K562 (cell line): ENCODE data around the gene RNF26. TPM values are rescaled to one million over a fixed set of nuclear protein-coding genes. Genes with fewer than 3 reads are reported as not detected.

ENCODE experiments used
- BCOR ChIP-seq: fragments of 450-650 bp; IDR thresholded peaks from 2 replicates; pipeline ENCODE4 v1.6.1; 2016
- CXXC5 ChIP-seq: fragments of 250-450 bp; sonication (Bioruptor Pico); IDR thresholded peaks from 2 replicates; pipeline ENCODE4 v1.8.0; 2022; ENCODE audit warnings: inconsistent platforms, mild to moderate bottlenecking, moderate library complexity
- EP400 ChIP-seq: fragments of 450-650 bp; IDR thresholded peaks from 2 replicates; pipeline ENCODE4 v1.6.1; 2017; ENCODE audit warnings: antibody characterized with exemption, mild to moderate bottlenecking, moderate library complexity
- GABPB1 ChIP-seq: sonication (generic); formaldehyde crosslinking; IDR thresholded peaks from 2 replicates; pipeline ENCODE4 v1.8.0; 2022; ENCODE audit warnings: mild to moderate bottlenecking, missing genetic modification reagents
- GTF2F1 ChIP-seq: IDR thresholded peaks from 2 replicates; pipeline ENCODE4 v1.6.1; 2011; ENCODE audit warnings: low read depth, low read length, improper control_type of control experiment
- HDAC1 ChIP-seq, 2 experiments: fragments of 450-650 bp; IDR thresholded peaks; 2 replicates each; pipeline ENCODE4 v1.6.1; 2016 to 2017; ENCODE audit warnings: inconsistent platforms in 1 of 2, mild to moderate bottlenecking in 1 of 2, moderate library complexity in 1 of 2
- NRF1 ChIP-seq, 2 experiments: fragments of 450-650 bp; IDR thresholded peaks in 1 of 2; conservative IDR thresholded peaks in 1 of 2; 2 replicates each; pipeline ENCODE4 v1.6.1; 2014; ENCODE audit warnings: mild to moderate bottlenecking in 2 of 2
- PYGO2 ChIP-seq: fragments of 450-650 bp; IDR thresholded peaks from 2 replicates; pipeline ENCODE4 v1.6.1; 2016; ENCODE audit warnings: mild to moderate bottlenecking, missing genetic modification characterization, moderate library complexity, missing compliant biosample characterization
- RBM25 ChIP-seq: fragments of 200-400 bp; formaldehyde crosslinking; IDR thresholded peaks from 2 replicates; pipeline ENCODE4 v1.6.1; 2018; ENCODE audit warnings: low read length, low read depth, moderate library complexity; ENCODE audit not compliant: severe bottlenecking
- RFX1 ChIP-seq: fragments of 450-650 bp; IDR thresholded peaks from 2 replicates; pipeline ENCODE4 v1.6.1; 2016; ENCODE audit warnings: mild to moderate bottlenecking, moderate library complexity
- YY1 ChIP-seq, 3 experiments: IDR thresholded peaks; 2 replicates each; pipeline ENCODE4 v1.6.1; 2011; ENCODE audit warnings: low read length in 2 of 3, mild to moderate bottlenecking in 2 of 3, moderate library complexity in 2 of 3, borderline replicate concordance in 1 of 3, control low read depth in 1 of 3, low read depth in 1 of 3; ENCODE audit not compliant: insufficient read depth in 3 of 3, insufficient replicate concordance in 2 of 3, control insufficient read depth in 1 of 3, insufficient read length in 1 of 3; ENCODE audit errors: extremely low read depth in 1 of 3
- polyA plus RNA-seq, 8 experiments: library from polyadenylated mRNA; depleted of rRNA in 4 of 8; stranded (reverse) in 5 of 8; unstranded in 3 of 8; fragments of >200 nt; fragmentation: Nextera tagmentation in 2 of 8; fragmentation: Illumina TruSeq in 1 of 8; extraction: Ambion mirVana in 2 of 8; extraction: Trizol in 1 of 8; gene quantifications; 2 replicates each; pipeline versions ENCODE4 v1.2.1 to v1.2.3, GENCODE V29; 2011 to 2014; ENCODE audit warnings: inconsistent platforms in 1 of 8, missing spikeins in 1 of 8
- total RNA-seq, 7 experiments: library from RNA; depleted of rRNA in 6 of 7; stranded (reverse); fragments of >200 nt in 6 of 7; fragmentation: Illumina TruSeq in 2 of 7; extraction: Trizol in 2 of 7; gene quantifications; 2 replicates each; pipeline versions ENCODE4 v1.2.1 to v1.2.3, GENCODE V29; 2011 to 2021; ENCODE audit warnings: low replicate concordance in 1 of 7
- TF ChIP-seq, protein P1 (sequence below): fragments of 450-650 bp; IDR thresholded peaks from 2 replicates; pipeline ENCODE4 v1.6.1; 2018; ENCODE audit warnings: mild to moderate bottlenecking, low read depth; ENCODE audit not compliant: partially characterized antibody
- TF ChIP-seq, protein P2 (sequence below): sonication (generic); formaldehyde crosslinking; IDR thresholded peaks from 2 replicates; pipeline ENCODE4 v1.8.1; 2023; ENCODE audit warnings: mild to moderate bottlenecking, missing genetic modification reagents
- TF ChIP-seq, protein P3 (sequence below): sonication (generic); formaldehyde crosslinking; IDR thresholded peaks from 2 replicates; pipeline ENCODE4 v1.8.1; 2023; ENCODE audit warnings: missing genetic modification reagents, mild to moderate bottlenecking, borderline replicate concordance
- TF ChIP-seq, protein P4 (sequence below): fragments of 250-450 bp; sonication (Bioruptor Pico); IDR thresholded peaks from 2 replicates; pipeline ENCODE4 v1.5.0; 2022; ENCODE audit warnings: mild to moderate bottlenecking

RNF26 gene
- total and polyA plus RNA-seq, 9 of the 15 experiments (the other 6 are each of a cell fraction or from before 2014, with no cell fraction given) = 5.3 to 53.6 (median 12.7) TPM

DNA sequence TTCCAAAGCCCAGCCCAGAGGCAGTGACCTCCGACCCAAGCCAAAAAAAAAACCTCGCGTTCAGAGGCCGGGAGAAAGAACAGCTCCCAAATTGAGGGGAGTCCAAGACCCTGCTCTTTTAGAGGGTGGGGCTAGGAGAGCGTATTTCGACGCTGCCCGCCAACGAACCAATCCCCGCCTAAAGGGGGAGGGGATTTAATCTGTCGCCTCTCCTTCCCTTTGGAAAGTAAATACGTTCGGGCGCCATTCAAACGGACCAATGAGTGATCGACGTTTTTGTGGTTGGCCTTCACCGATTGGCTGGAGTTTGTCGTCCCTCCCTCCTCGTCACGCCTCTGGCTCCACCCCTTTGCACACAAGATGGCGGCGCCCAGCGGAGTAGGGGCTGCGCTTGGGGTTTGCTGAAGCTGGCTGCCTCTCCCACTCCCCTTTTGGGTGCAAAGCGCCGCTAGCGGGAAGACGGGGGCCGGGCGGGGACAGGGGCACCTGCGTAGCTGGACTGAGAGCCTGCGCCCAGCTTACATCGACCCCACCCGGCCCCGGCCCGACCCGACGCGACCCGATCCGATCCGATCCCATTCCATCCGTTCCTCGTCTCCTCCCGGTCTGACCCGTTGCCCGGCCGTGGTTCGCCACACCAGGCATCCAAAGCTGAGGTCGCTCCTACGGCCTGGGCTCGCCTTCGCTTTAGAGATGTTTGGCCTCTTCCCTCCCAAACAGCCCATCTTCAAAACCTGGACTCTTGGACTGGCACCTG is at the start of gene RNF26 (continued):
- peak; percentile 93 to 99 (median 98) for TF ChIP-seq YY1 (IDR thresholded peaks at IDR 0.05; ENCODE audit: borderline replicate concordance in 1 of 3, control insufficient read depth in 1 of 3, extremely low read depth in 1 of 3, insufficient read depth in 3 of 3, insufficient read length in 1 of 3, insufficient replicate concordance in 2 of 3, low read depth in 1 of 3, low read length in 2 of 3)
- peak; percentile 79 for TF ChIP-seq RBM25
- 0 out of 2 replicates have a peak, but pooled peaks have one; percentile 14 for TF ChIP-seq BCOR
- TF ChIP-seq, protein P1, sequence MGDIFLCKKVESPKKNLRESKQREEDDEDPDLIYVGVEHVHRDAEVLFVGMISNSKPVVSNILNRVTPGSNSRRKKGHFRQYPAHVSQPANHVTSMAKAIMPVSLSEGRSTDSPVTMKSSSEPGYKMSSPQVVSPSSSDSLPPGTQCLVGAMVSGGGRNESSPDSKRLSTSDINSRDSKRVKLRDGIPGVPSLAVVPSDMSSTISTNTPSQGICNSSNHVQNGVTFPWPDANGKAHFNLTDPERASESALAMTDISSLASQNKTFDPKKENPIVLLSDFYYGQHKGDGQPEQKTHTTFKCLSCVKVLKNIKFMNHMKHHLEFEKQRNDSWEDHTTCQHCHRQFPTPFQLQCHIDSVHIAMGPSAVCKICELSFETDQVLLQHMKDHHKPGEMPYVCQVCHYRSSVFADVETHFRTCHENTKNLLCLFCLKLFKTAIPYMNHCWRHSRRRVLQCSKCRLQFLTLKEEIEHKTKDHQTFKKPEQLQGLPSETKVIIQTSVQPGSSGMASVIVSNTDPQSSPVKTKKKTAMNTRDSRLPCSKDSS = no peak
- peak in 1 of 2 experiments; percentile 78; a peak in 2 of 4 replicates for TF ChIP-seq HDAC1 (IDR thresholded peaks at IDR 0.05)
- TF ChIP-seq NRF1 (conservative IDR thresholded peaks at IDR 0.05 in 1 of 2, IDR thresholded peaks at IDR 0.05 in 1 of 2) = peak; percentile 19 to 42; a peak in 2 of 4 replicates
- peak; percentile 26; the same call in 1 of the 2 replicates for TF ChIP-seq GTF2F1
- TF ChIP-seq RFX1 = no peak
- TF ChIP-seq, protein P2, sequence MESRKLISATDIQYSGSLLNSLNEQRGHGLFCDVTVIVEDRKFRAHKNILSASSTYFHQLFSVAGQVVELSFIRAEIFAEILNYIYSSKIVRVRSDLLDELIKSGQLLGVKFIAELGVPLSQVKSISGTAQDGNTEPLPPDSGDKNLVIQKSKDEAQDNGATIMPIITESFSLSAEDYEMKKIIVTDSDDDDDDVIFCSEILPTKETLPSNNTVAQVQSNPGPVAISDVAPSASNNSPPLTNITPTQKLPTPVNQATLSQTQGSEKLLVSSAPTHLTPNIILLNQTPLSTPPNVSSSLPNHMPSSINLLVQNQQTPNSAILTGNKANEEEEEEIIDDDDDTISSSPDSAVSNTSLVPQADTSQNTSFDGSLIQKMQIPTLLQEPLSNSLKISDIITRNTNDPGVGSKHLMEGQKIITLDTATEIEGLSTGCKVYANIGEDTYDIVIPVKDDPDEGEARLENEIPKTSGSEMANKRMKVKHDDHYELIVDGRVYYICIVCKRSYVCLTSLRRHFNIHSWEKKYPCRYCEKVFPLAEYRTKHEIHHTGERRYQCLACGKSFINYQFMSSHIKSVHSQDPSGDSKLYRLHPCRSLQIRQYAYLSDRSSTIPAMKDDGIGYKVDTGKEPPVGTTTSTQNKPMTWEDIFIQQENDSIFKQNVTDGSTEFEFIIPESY (CRISPR knock-in tag) = no peak
- TF ChIP-seq, protein P3, sequence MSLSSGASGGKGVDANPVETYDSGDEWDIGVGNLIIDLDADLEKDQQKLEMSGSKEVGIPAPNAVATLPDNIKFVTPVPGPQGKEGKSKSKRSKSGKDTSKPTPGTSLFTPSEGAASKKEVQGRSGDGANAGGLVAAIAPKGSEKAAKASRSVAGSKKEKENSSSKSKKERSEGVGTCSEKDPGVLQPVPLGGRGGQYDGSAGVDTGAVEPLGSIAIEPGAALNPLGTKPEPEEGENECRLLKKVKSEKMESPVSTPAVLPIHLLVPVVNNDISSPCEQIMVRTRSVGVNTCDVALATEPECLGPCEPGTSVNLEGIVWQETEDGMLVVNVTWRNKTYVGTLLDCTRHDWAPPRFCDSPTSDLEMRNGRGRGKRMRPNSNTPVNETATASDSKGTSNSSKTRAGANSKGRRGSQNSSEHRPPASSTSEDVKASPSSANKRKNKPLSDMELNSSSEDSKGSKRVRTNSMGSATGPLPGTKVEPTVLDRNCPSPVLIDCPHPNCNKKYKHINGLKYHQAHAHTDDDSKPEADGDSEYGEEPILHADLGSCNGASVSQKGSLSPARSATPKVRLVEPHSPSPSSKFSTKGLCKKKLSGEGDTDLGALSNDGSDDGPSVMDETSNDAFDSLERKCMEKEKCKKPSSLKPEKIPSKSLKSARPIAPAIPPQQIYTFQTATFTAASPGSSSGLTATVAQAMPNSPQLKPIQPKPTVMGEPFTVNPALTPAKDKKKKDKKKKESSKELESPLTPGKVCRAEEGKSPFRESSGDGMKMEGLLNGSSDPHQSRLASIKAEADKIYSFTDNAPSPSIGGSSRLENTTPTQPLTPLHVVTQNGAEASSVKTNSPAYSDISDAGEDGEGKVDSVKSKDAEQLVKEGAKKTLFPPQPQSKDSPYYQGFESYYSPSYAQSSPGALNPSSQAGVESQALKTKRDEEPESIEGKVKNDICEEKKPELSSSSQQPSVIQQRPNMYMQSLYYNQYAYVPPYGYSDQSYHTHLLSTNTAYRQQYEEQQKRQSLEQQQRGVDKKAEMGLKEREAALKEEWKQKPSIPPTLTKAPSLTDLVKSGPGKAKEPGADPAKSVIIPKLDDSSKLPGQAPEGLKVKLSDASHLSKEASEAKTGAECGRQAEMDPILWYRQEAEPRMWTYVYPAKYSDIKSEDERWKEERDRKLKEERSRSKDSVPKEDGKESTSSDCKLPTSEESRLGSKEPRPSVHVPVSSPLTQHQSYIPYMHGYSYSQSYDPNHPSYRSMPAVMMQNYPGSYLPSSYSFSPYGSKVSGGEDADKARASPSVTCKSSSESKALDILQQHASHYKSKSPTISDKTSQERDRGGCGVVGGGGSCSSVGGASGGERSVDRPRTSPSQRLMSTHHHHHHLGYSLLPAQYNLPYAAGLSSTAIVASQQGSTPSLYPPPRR (CRISPR knock-in tag) = 0 out of 2 replicates have a peak, but pooled peaks have one; percentile 16
- TF ChIP-seq, protein P4, sequence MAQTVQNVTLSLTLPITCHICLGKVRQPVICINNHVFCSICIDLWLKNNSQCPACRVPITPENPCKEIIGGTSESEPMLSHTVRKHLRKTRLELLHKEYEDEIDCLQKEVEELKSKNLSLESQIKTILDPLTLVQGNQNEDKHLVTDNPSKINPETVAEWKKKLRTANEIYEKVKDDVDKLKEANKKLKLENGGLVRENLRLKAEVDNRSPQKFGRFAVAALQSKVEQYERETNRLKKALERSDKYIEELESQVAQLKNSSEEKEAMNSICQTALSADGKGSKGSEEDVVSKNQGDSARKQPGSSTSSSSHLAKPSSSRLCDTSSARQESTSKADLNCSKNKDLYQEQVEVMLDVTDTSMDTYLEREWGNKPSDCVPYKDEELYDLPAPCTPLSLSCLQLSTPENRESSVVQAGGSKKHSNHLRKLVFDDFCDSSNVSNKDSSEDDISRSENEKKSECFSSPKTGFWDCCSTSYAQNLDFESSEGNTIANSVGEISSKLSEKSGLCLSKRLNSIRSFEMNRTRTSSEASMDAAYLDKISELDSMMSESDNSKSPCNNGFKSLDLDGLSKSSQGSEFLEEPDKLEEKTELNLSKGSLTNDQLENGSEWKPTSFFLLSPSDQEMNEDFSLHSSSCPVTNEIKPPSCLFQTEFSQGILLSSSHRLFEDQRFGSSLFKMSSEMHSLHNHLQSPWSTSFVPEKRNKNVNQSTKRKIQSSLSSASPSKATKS (CRISPR knock-in tag) = no peak
- peak; percentile 93 for TF ChIP-seq CXXC5 (CRISPR knock-in tag)
- no peak for TF ChIP-seq PYGO2 (tag)
- TF ChIP-seq EP400 = peak; percentile 86
- TF ChIP-seq GABPB1 (CRISPR knock-in tag) = peak; percentile 56
